Measurements from ENCODE around the gene EID2.

DNA sequence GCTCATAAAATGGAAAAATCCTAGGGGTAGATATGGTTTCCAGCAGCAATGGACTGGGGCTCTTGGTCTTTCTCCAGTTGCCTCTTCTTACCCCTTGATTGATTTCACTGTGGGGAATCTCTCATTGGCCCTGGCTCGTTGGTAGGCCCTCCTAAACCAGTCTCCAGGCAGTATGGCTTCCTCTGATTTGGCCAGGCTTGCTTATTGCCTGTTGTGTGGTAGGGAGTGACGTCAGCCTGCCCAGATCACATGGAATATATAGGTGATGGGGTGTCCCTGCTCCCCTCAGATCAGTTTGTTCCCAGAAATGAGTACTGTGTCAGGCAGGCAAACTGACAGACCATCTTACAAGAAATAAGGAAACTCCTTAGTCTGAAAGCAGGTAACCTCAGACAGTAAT is 30.7 kb downstream of the EID2 start:
- TF ChIP-seq POLR2A (IDR thresholded peaks at IDR 0.05; ENCODE audit: control extremely low read depth in 1 of 2, low read depth in 2 of 2, low read length in 2 of 2) (no peak), TCF12 (IDR thresholded peaks at IDR 0.05; ENCODE audit: low read depth, low read length) (no peak), EP300 (IDR thresholded peaks at IDR 0.05; ENCODE audit: borderline replicate concordance in 1 of 2, low read depth in 2 of 2, low read length in 2 of 2) (no peak), POLR2AphosphoS5 (IDR thresholded peaks at IDR 0.05; ENCODE audit: low read depth, low read length) (no peak), KDM4A (IDR thresholded peaks at IDR 0.05; ENCODE audit: low read depth, low read length, severe bottlenecking) (no peak)
- TF ChIP-seq, protein P1, sequence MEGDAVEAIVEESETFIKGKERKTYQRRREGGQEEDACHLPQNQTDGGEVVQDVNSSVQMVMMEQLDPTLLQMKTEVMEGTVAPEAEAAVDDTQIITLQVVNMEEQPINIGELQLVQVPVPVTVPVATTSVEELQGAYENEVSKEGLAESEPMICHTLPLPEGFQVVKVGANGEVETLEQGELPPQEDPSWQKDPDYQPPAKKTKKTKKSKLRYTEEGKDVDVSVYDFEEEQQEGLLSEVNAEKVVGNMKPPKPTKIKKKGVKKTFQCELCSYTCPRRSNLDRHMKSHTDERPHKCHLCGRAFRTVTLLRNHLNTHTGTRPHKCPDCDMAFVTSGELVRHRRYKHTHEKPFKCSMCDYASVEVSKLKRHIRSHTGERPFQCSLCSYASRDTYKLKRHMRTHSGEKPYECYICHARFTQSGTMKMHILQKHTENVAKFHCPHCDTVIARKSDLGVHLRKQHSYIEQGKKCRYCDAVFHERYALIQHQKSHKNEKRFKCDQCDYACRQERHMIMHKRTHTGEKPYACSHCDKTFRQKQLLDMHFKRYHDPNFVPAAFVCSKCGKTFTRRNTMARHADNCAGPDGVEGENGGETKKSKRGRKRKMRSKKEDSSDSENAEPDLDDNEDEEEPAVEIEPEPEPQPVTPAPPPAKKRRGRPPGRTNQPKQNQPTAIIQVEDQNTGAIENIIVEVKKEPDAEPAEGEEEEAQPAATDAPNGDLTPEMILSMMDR (IDR thresholded peaks at IDR 0.05; ENCODE audit: control extremely low read depth in 1 of 3, insufficient read depth in 1 of 3, low read depth in 1 of 3, low read length in 3 of 3), result no peak
